Hippocampal formation (tissue), 2 donors: ENCODE data around the gene HCFC1.
A peak's percentile ranks its signal among the peaks of the same experiment; 100 is the strongest.

Experiments
- DNase-seq, 2 donors: peaks; one replicate each; lab custom pipeline; 2025; lab: John Stamatoyannopoulos, UW

The HCFC1 gene

DNA sequence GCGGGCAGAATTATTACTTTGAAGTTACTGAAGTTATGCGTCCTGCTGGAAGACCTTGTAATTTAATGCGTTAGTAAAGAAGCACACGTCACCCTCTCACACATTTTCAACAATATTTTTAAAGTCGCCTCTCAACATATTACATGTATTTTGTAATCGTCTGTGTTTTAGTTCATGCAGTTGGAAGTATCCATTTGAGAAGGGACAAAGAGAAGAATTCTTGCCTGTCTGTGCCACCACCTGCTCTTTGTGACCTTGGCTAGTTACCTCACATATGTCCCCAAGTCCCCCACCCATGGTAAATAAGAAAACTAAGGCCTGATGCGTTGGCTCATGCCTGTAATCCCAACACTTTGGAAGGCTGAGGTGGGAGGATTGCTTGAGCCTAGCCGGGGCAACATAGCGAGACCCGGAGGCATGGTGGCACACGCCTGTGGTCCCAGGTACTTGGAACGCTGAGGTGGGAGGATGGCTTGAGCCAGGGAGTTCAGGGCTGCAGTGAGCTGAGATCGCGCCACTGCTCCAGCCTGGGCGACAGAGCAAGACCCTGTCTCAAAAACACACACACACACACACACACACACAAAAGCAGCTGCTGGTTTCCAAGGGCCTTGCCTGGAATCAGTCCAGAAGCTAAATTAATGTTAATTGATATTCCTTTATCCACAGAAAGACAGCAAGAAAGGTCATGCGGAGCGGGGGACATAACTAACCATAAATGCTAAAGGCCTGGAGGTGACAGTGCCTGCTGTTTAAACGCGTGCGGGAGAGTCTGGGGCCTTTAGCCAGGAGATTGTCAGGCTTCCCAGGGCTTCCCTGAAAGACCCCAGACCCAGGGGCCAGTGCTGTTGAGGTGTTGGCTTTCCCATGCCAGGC is 1.7 kb upstream of the HCFC1 start:
- DNase-seq = no peak

DNA sequence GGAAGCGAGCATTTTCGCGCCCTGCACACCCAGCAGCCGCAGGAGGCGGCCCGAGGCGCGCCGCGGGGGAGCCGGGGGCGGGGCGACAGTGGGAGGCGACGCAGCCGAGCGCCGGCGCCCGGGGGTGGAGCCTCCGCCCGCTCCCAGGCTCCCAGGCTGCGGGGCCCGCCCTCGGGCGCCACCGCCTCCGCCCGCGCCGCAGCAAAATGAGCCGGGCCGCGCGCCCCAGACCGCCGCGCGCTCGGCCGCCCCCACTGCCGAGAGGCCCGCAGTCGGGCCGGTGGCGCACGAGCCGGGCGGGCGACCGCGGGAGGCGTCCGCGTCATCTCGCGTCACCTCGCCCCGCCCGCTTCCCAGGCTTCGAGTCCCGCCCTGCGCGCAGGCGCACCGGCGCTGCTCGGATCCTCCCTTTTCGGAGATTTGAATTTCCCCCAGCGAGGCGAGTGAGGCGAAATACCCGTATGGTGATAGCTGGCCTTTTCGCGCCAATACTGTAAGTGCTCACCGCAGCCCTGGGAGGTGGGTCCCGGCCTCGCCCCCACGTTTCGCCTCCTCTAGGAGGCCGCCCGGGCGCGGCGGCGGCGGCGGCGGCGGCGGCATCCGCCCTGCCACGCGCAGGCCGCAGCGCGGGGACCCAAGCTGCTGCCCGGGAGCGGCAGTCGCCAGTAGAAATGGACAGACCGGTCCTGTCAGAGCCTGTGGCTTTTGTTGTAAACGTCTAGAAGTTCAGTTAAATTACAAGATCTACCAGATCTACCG is 929 bp upstream of the HCFC1 start, which contains the start of gene TMEM187:
TMEM187 (plus strand) TSS at position 387 of the 759 bp plus-strand sequence. CDS start 9,309 bp downstream, outside the sequence.
- peak; percentile 59 to 80 for DNase-seq

DNA sequence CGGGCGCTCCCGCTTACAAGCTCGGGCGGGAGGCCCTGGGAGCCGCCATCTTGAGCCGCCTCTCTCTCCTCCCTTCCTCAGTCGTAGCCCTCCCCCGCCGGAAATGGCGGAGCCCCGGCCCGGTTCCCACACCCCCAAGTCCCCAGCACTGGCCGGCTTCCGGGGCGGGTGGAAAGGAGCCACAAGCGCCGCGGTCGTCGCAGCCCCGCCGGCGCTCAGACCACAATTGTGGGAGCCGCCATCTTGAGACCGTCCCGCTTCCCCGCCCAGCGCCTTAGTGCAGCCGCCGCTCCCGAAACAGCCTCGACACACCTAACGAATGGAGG is 531 bp downstream of the HCFC1 start:
- peak; percentile 75 to 82 for DNase-seq

GRCh38 chrX:153970357-153971123 is 1.1 kb downstream of the HCFC1 start:
- peak in 1 of 2 donors; percentile 70 for DNase-seq

DNA sequence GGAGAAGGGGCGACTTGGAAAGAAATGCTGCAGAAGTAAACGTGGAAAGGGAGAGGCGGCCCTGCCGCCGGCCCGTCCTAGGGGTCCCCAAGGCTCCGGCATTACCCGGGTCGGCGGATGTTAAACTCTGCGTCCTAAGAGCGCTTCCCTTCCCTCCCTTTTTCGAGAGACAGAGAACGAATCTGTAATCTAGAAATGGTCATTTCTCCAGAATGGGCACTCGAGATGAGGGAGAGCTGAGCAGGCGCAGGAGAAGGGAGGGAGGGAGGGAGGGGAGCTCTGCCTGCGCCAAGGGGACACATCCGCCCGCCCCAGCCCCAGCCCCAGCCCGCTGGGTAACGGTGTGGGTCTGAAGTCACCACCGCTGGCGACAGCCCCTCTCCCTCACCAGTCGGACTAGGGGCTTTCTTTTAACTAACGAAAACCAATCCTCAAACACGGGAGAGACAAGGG is 1.7 kb downstream of the HCFC1 start:
- DNase-seq = peak; percentile 47 to 58

- no peak for DNase-seq
Observed at GRCh38 chrX:153969125-153969903, 2.3 kb downstream of the HCFC1 start.

DNA sequence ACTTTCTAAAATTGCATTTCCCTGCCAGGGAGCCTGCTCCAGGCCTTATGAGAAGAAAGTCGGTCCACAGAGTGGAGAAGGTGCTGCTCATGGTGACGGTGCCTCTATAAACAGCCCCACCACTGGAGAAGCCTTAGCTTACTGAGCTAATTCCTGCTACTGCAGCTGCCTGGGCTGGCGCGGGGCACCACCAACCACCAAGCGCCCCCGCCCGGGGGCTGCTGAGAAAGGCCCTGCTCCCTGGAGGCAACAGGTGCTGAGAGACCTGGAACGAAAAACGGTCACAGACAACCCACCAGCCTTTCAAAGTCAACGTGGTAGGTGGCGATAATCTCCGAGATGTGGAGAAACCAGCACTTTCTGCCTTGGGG is 2.9 kb downstream of the HCFC1 start:
- no peak for DNase-seq

GRCh38 chrX:153968255-153968654 is 3.4 kb downstream of the HCFC1 start:
- DNase-seq = no peak

- DNase-seq = no peak
Observed at GRCh38 chrX:153967536-153968224, 3.9 kb downstream of the HCFC1 start.

DNA sequence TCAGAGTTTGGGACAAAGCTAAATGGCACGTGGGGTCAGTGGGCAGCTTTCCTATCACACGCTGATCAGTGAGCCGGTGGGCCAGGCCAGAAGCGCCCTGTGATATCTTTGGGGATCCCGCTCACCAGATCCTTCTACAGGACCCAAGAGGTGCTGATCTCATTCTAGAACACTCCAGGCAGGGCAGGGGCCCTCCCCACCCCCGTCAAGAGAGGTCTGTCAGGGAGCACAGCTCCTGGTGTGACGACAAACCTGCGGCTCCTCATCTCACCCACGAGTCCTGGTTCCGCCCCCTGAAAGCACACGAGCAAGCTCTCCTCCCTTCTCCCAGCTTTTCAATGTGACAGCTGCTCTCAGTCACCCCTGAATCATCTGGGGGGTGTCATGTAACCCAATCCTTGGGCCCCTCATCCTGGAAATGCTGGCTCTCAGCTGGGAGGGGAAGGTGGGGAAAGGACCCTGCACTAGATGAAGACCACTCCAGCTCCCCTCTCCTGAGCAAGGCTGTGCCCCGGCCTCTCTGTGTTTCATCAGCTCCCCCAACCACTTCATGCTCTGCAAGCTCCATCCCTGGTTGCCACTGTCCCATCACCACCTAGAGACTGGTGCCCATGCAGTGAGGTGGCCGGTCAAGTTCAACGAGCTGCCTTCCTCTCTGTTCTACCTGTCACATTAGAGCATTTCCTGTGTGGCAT is 4.6 kb downstream of the HCFC1 start:
- no peak for DNase-seq

GRCh38 chrX:153966283-153966688 is 5.3 kb downstream of the HCFC1 start:
- DNase-seq = no peak

- no peak for DNase-seq
Observed at GRCh38 chrX:153965406-153965805, 6.2 kb downstream of the HCFC1 start.

DNA sequence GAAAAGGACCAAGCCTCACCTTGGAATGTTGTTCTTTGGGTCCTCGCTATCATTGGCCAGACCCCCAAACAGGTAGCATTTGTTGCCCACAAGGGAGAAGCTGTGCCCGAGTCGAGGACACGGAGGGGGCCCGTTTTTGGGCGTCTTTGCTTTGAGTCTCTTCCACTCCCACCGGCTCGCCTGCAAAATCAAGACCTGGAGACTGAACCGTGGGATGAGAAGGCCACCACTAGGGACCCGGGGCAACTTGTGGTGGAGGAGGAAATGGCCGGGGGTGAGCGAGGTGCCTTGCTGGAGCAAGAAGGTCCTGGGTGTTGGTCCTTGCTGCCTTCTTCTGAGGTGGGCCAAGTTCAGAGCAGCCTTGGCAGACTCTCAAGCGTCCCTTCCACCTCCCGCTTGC is 7.5 kb downstream of the HCFC1 start:
- no peak for DNase-seq

GRCh38 chrX:153963546-153963945 is 8.1 kb downstream of the HCFC1 start:
- DNase-seq = no peak

DNA sequence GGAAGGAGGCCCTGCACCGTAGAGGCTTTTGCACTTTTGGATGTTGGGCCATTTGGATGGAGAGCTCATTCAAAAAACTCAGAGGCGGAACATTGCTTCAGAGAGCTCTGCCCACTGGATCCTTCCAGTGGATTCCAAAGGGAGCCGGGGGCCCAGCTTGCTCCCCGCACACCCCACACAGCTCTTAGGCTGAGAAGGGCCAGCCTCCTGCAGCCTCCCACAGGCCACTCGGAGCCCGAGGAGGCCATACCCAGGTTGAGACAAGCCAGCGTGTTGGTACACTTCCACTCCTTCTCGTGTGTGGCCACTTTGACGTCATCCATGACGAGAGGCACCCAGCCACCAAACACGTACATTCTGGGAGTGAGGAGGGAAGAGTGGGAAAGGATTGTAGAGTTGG is 10.3 kb downstream of the HCFC1 start:
- no peak for DNase-seq

- no peak for DNase-seq
Observed at GRCh38 chrX:153960786-153961185, 10.8 kb downstream of the HCFC1 start.

DNA sequence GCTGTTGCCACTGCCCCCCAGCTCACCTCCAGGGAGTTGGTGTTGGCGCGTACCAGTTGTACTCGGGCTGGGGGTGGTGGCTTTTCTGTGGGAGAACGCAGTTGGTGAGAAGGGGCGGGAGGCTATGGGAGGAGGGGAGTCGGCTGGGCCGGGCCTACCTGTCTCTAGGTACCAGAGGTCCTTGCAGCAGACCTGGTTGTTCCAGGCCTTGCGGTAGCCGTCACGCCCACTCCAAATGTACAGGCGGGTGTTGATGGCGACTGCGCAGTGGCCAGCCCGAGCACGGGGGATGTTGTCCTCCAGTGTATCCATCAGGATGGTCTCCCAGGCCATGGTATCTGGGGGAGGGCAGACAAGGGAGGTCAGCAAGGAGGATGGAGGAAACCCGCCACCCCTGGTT is 11.5 kb downstream of the HCFC1 start:
- no peak for DNase-seq

GRCh38 chrX:153959649-153960048 is 12.0 kb downstream of the HCFC1 start:
- DNase-seq = no peak

DNA sequence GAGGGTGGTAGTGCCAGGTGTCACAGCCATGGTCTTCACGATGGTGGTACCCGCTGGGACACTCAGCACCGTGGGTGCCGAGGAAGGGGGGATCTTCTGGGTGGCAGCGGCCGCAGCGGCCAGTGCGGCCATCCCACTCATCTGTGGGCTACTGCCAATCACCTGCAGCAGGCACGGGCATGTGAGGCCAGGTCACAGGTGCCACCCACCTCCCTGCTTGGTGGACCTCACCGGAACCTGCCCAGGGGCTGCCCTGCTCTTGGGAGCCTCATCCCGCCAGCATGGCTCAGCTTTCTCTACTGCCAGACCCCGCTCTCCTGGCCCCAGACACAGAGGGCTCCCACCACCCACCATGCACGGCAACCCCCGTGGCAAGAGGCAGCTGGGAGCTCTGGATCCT is 13.0 kb downstream of the HCFC1 start:
- no peak for DNase-seq

DNA sequence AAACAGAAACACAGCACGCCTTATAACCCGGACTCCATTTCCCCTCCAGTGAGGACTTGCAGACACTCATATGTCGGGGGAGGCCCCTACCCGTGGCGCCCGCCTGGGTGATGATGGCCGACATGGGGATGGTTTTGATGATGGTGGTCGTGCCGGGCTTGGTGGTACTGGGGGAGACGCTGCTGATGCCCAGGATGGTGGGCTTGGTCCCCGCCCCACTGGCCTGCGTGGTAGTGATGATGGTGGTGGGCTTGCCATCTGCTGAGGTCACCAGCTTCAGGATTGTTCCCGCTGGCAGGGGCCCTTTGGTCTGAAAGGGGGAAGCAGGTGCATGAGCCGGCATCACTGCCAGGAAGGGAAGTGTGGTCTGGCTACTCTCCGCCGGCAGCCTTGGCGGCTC is 14.4 kb downstream of the HCFC1 start:
- DNase-seq = no peak
